ENCODE results near the gene SPRYD7.

GRCh38 chr13:49975826-49976225, 39.7 kb upstream of the SPRYD7 start:
- TF ChIP-seq CTCF (IDR thresholded peaks at IDR 0.05) (no peak), POLR2AphosphoS5 (IDR thresholded peaks at IDR 0.05; ENCODE audit: low read depth, low read length) (no peak), SMC3 (IDR thresholded peaks at IDR 0.05; ENCODE audit: low read depth, low read length) (no peak), TCF12 (IDR thresholded peaks at IDR 0.05) (no peak), REST (IDR thresholded peaks at IDR 0.05; ENCODE audit: low read depth, low read length) (no peak), TAF1 (IDR thresholded peaks at IDR 0.05; ENCODE audit: borderline replicate concordance, low read depth, low read length) (no peak), EP300 (IDR thresholded peaks at IDR 0.05; ENCODE audit: borderline replicate concordance in 1 of 2, low read depth in 1 of 2, low read length in 1 of 2) (no peak), NFIC (IDR thresholded peaks at IDR 0.05; ENCODE audit: borderline replicate concordance) (no peak), RAD21 (IDR thresholded peaks at IDR 0.05; ENCODE audit: low read length) (no peak), JUND (IDR thresholded peaks at IDR 0.05) (no peak), ZBTB33 (IDR thresholded peaks at IDR 0.05; ENCODE audit: borderline replicate concordance, low read depth) (no peak)

Data from SK-N-SH (cell line).